Activated T-helper 2 cell treated with anti-CD3 and anti-CD28 coated beads, Interferon-gamma antibody, Interleukin-2, Interleukin-4, amounts not matched to agents 10 μg/mL and 5 μg/mL and 100 μg/mL, durations not matched to agents 14 hours and 24 hours and 36 hours (primary cell): ENCODE data around the gene HCN4. TPM values are rescaled to one million over a fixed set of nuclear protein-coding genes. Genes with fewer than 3 reads are reported as not detected.

Experiments used
- DNase-seq: peaks from one replicate; pipeline ENCODE4 v3.0.0; 2021; ENCODE audit warnings: low spot score
- H3K27ac Mint-ChIP-seq: one replicate; pipeline ENCODE4 v1.8.0; 2021; ENCODE audit warnings: mixed read lengths
- H3K27me3 Mint-ChIP-seq: one replicate; pipeline ENCODE4 v1.8.0; 2021; ENCODE audit warnings: low read depth, mixed read lengths
- H3K36me3 Mint-ChIP-seq: one replicate; pipeline ENCODE4 v1.8.0; 2021; ENCODE audit warnings: low read depth, mixed read lengths
- H3K4me1 Mint-ChIP-seq: one replicate; pipeline ENCODE4 v1.8.0; 2021; ENCODE audit warnings: low read depth, mixed read lengths
- H3K4me3 Mint-ChIP-seq: one replicate; pipeline ENCODE4 v1.8.0; 2021; ENCODE audit warnings: low read depth, mild to moderate bottlenecking, moderate library complexity, mixed read lengths
- H3K9me3 Mint-ChIP-seq: one replicate; pipeline ENCODE4 v1.8.0; 2021; ENCODE audit warnings: mixed read lengths
- intact Hi-C: fragments of 100-400 bp; cut with micrococcal nuclease; formaldehyde crosslinking; loops from one replicate; pipeline ENCODE4 v1.15.1; 2023
- total RNA-seq: library from RNA; stranded (reverse); gene quantifications from 2 replicates; pipeline ENCODE4 v1.2.3, GENCODE V29; 2022

The HCN4 gene
- total RNA-seq, 1 donor from 2014 or later = 0.02 TPM

- Mint-ChIP-seq H3K4me1 (no peaks in the 10 kb centered on the region), H3K9me3 (no peaks in the 10 kb centered on the region), H3K27me3 (peaks cover 3% of the 10 kb centered on the region), H3K27ac (no peak overlapping the region), H3K4me3 (no peak overlapping the region), H3K36me3 (no peaks in the 10 kb centered on the region)
- intact Hi-C loops = no loop called here
- no peak for DNase-seq
Observed at GRCh38 chr15:73388256-73388781, 19.6 kb upstream of the HCN4 start.

DNA sequence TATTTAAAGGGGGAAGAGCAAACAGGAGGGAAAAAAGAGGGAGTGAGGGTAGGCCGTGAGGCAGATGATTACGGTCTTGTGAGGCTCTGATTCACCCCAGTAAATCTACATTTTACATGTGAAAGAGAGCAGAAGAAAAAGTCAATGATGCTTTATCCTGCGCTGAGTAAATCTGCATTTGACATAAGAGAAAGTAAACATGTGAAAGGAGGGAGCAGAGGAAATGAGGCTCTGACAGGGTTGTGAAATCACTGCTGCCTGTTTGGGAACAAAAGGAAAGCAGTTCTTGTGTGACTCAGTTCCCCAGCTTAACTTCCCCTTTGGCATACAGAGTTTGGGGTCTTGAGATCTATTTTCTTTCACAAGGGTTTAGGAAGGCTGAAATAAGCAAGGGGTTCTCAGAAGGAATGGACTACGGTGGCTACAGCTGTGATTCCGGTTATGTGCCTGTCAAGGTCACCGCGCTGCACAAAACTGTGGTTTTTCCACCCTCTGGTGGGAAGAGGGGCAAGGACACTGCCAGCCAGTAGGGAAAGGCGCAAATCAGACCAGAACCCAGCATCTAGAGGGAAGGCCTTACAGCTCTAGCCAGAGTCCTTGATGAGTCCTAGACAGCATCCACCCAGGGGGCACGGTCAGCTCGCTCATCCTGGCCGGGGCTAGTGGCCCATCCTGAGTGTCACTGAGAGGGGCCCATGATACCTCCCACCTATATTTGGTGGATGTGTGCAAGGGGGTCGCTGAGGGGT, 18.9 kb upstream of the HCN4 start:
- intact Hi-C loops = no loop called here
- no peak overlapping the region for H3K4me3 Mint-ChIP-seq
- no peak for DNase-seq
- H3K27ac Mint-ChIP-seq = no peak overlapping the region
- no peaks in the 10 kb centered on the region for H3K4me1 Mint-ChIP-seq
- no peaks in the 10 kb centered on the region for H3K36me3 Mint-ChIP-seq
- no peaks in the 10 kb centered on the region for H3K9me3 Mint-ChIP-seq
- peaks cover 3% of the 10 kb centered on the region for H3K27me3 Mint-ChIP-seq

- Mint-ChIP-seq H3K4me1 (no peaks in the 10 kb centered on the region), H3K9me3 (no peaks in the 10 kb centered on the region), H3K27me3 (peaks cover 3% of the 10 kb centered on the region), H3K4me3 (no peak overlapping the region), H3K36me3 (no peaks in the 10 kb centered on the region), H3K27ac (no peak overlapping the region)
- intact Hi-C loops = no loop called here
- no peak for DNase-seq
Observed at GRCh38 chr15:73386886-73387506, 18.2 kb upstream of the HCN4 start.

- intact Hi-C loops = no loop called here
- peaks cover 5% of the 10 kb centered on the region for H3K27me3 Mint-ChIP-seq
- H3K9me3 Mint-ChIP-seq = no peaks in the 10 kb centered on the region
- no peak overlapping the region for H3K27ac Mint-ChIP-seq
- H3K36me3 Mint-ChIP-seq = no peaks in the 10 kb centered on the region
- no peak overlapping the region for H3K4me3 Mint-ChIP-seq
- no peak for DNase-seq
- no peaks in the 10 kb centered on the region for H3K4me1 Mint-ChIP-seq
Observed at GRCh38 chr15:73386238-73386637, 17.5 kb upstream of the HCN4 start.

- H3K27ac Mint-ChIP-seq = no peak overlapping the region
Observed at GRCh38 chr15:73385205-73385604, 16.4 kb upstream of the HCN4 start.

GRCh38 chr15:73383310-73384189, 14.8 kb upstream of the HCN4 start:
- Mint-ChIP-seq H3K4me3 (no peak overlapping the region), H3K36me3 (no peaks in the 10 kb centered on the region)

More at GRCh38 chr15:73385205-73385604, 16.4 kb upstream of the HCN4 start:
- no peaks in the 10 kb centered on the region for H3K36me3 Mint-ChIP-seq
- DNase-seq = no peak
- H3K9me3 Mint-ChIP-seq = no peaks in the 10 kb centered on the region
- peaks cover 5% of the 10 kb centered on the region for H3K27me3 Mint-ChIP-seq
- H3K4me3 Mint-ChIP-seq = no peak overlapping the region
- intact Hi-C loops = no loop called here
- H3K4me1 Mint-ChIP-seq = no peaks in the 10 kb centered on the region

DNA sequence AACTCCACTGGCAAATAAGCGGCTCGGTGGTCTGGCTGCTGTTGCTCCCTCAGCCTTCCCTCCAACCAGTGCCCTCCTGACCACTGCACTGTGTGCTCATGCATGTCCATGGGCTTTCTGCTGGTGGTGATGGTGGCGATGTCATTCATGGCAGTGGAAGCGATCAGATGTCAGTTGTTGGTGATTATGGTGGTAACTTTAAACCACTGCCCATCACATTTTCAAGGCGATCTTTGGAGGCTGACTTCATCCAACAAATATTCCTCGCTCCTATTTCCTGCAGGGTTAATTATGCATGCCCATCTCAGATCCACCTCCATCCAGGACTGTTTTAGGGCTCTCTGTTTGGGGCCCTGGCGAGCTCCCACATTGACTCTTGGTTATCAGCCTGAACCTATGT, 13.4 kb upstream of the HCN4 start:
- no peak for DNase-seq
- intact Hi-C loops = no loop called here
- Mint-ChIP-seq H3K4me1 (no peaks in the 10 kb centered on the region), H3K9me3 (no peaks in the 10 kb centered on the region), H3K4me3 (no peak overlapping the region), H3K27ac (no peak overlapping the region), H3K27me3 (peaks cover 5% of the 10 kb centered on the region), H3K36me3 (no peaks in the 10 kb centered on the region)

More at GRCh38 chr15:73383310-73384189, 14.8 kb upstream of the HCN4 start:
- intact Hi-C loops = no loop called here
- Mint-ChIP-seq H3K27ac (no peak overlapping the region), H3K27me3 (peaks cover 5% of the 10 kb centered on the region), H3K4me1 (no peaks in the 10 kb centered on the region), H3K9me3 (no peaks in the 10 kb centered on the region)
- DNase-seq = no peak

GRCh38 chr15:73380661-73381060, 11.9 kb upstream of the HCN4 start:
- Mint-ChIP-seq H3K4me1 (no peaks in the 10 kb centered on the region), H3K36me3 (no peaks in the 10 kb centered on the region), H3K27ac (no peak overlapping the region), H3K4me3 (no peak overlapping the region), H3K27me3 (peaks cover 3% of the 10 kb centered on the region), H3K9me3 (no peaks in the 10 kb centered on the region)
- intact Hi-C loops = no loop called here
- no peak for DNase-seq

DNA sequence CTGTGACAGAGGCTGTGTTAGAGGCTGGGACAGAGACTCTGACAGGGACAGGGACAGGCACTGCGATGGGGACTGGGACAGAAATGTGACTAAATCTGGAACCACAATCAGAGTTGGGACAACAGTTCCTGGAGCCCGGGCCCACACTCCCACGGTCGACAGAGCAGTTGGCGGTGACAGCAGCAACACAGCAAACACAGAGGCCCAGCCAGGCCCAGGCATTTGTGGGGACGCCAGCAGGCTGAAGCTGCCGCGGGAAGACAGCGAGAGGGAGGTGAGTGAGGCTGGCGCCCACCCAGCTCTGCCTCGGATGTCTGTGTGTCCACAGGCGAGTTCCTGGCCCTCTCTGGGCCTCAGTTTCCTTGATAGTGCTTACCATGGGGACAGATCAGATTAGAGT, 9.3 kb upstream of the HCN4 start:
- no peak overlapping the region for H3K4me3 Mint-ChIP-seq
- intact Hi-C loops = no loop called here
- no peak overlapping the region for H3K27ac Mint-ChIP-seq
- no peaks in the 10 kb centered on the region for H3K36me3 Mint-ChIP-seq
- no peaks in the 10 kb centered on the region for H3K4me1 Mint-ChIP-seq
- H3K27me3 Mint-ChIP-seq = peaks cover 3% of the 10 kb centered on the region
- DNase-seq = no peak
- H3K9me3 Mint-ChIP-seq = no peaks in the 10 kb centered on the region

- Mint-ChIP-seq H3K27ac (no peak overlapping the region), H3K4me1 (no peaks in the 10 kb centered on the region), H3K36me3 (no peaks in the 10 kb centered on the region), H3K4me3 (no peak overlapping the region), H3K9me3 (no peaks in the 10 kb centered on the region), H3K27me3 (peaks cover 15% of the 10 kb centered on the region)
- DNase-seq = no peak
- intact Hi-C loops = no loop called here
Observed at GRCh38 chr15:73375755-73376305, 7.1 kb upstream of the HCN4 start.

- Mint-ChIP-seq H3K27me3 (peaks cover 23% of the 10 kb centered on the region), H3K4me1 (no peaks in the 10 kb centered on the region)
Observed at GRCh38 chr15:73375012-73375411, 6.3 kb upstream of the HCN4 start.

GRCh38 chr15:73374604-73375003, 5.8 kb upstream of the HCN4 start:
- Mint-ChIP-seq H3K27me3 (peaks cover 27% of the 10 kb centered on the region), H3K4me3 (no peak overlapping the region), H3K4me1 (no peaks in the 10 kb centered on the region), H3K9me3 (no peaks in the 10 kb centered on the region), H3K27ac (no peak overlapping the region), H3K36me3 (no peaks in the 10 kb centered on the region)
- no peak for DNase-seq
- intact Hi-C loops = no loop called here

More at GRCh38 chr15:73375012-73375411, 6.3 kb upstream of the HCN4 start:
- intact Hi-C loops = no loop called here
- Mint-ChIP-seq H3K27ac (no peak overlapping the region), H3K4me3 (no peak overlapping the region), H3K9me3 (no peaks in the 10 kb centered on the region), H3K36me3 (no peaks in the 10 kb centered on the region)
- DNase-seq = no peak
